PC-3 (cell line): ENCODE data around the gene RMND1. TPM values are rescaled to one million over a fixed set of nuclear protein-coding genes. Genes with fewer than 3 reads are reported as not detected.

Source experiments
- ATAC-seq: fragments of 200-7000 bp; cut with Tn5 transposase; 2 replicates; pipeline ENCODE4 v1.9.1; 2020; ENCODE audit warnings: mild to moderate bottlenecking, moderate library complexity
- BruUV-seq: library from RNA; stranded (reverse); fragments of 400-500 nt; replicated peaks from 2 replicates; lab custom pipeline; 2021; lab: Mats Ljungman, UMichigan
- CTCF ChIA-PET: fragments of 300-600 bp; sonication (Branson Sonifier 250); formaldehyde crosslinking; loops from one replicate; lab custom pipeline; 2022; ENCODE audit warnings: antibody characterized with exemption; lab: Charles Lee
- POLR2A ChIA-PET: fragments of 300-600 bp; sonication (Branson Sonifier 250); formaldehyde crosslinking; loops from one replicate; lab custom pipeline; 2022; ENCODE audit warnings: antibody characterized with exemption; ENCODE audit not compliant: unreplicated experiment; lab: Charles Lee
- DNase-seq: peaks from one replicate; pipeline ENCODE4 v3.0.0-alpha.2; 2015
- H2AFZ ChIP-seq: fragments of 300-600 bp; sonication (generic); 2 replicates; pipeline ENCODE4 v1.6.0; 2016; ENCODE audit warnings: antibody characterized with exemption, low read length
- H3F3A ChIP-seq: fragments of 300-600 bp; sonication (generic); one replicate; pipeline ENCODE4 v1.6.0; 2017; ENCODE audit warnings: antibody characterized with exemption, low read length, control low read depth, mild to moderate bottlenecking; ENCODE audit not compliant: unreplicated experiment
- H3K27ac ChIP-seq: fragments of 300-600 bp; sonication (generic); 2 replicates; pipeline ENCODE4 v1.5.1; 2016; ENCODE audit warnings: mild to moderate bottlenecking, low read length
- H3K27me3 ChIP-seq: fragments of 300-600 bp; sonication (generic); 2 replicates; pipeline ENCODE4 v1.6.1; 2016; ENCODE audit warnings: low read length, mixed read lengths
- H3K36me3 ChIP-seq: fragments of 300-600 bp; sonication (generic); 2 replicates; pipeline ENCODE4 v1.6.1; 2016; ENCODE audit warnings: low read depth, mixed run types, low read length, mixed read lengths
- H3K4me1 ChIP-seq: fragments of 300-600 bp; sonication (generic); 2 replicates; pipeline ENCODE4 v1.5.1; 2016; ENCODE audit warnings: low read length; ENCODE audit not compliant: insufficient read depth
- H3K4me2 ChIP-seq: fragments of 300-600 bp; sonication (generic); 2 replicates; pipeline ENCODE4 v1.6.0; 2016; ENCODE audit warnings: low read length
- H3K4me3 ChIP-seq: fragments of 300-600 bp; sonication (generic); 2 replicates; pipeline ENCODE4 v1.5.1; 2016; ENCODE audit warnings: mild to moderate bottlenecking, low read length, mixed read lengths
- H3K79me2 ChIP-seq: fragments of 300-600 bp; sonication (generic); 2 replicates; pipeline ENCODE4 v1.6.1; 2017; ENCODE audit warnings: low read length, mixed read lengths
- H3K9ac ChIP-seq: fragments of 300-600 bp; sonication (generic); 2 replicates; pipeline ENCODE4 v1.6.0; 2016; ENCODE audit warnings: mild to moderate bottlenecking, low read length
- H3K9me2 ChIP-seq: fragments of 300-600 bp; sonication (generic); replicated peaks from 2 replicates; pipeline ENCODE4 v1.6.1; 2016; ENCODE audit warnings: mixed run types, low read length, mixed read lengths
- H3K9me3 ChIP-seq: fragments of 300-600 bp; sonication (generic); 2 replicates; pipeline ENCODE4 v1.6.1; 2016; ENCODE audit warnings: low read length, mixed read lengths
- H4K20me1 ChIP-seq: fragments of 300-600 bp; sonication (generic); 2 replicates; pipeline ENCODE4 v1.6.1; 2016; ENCODE audit warnings: low read length, mixed read lengths
- EZH2 ChIP-seq: fragments of 300-600 bp; sonication (generic); IDR thresholded peaks from one replicate; pipeline ENCODE4 v1.6.1; 2017; ENCODE audit warnings: antibody characterized with exemption, mild to moderate bottlenecking, low read length; ENCODE audit not compliant: unreplicated experiment
- EZH2phosphoT487 ChIP-seq: fragments of 300-600 bp; sonication (generic); IDR thresholded peaks from 2 replicates; pipeline ENCODE4 v1.6.1; 2018; ENCODE audit warnings: mild to moderate bottlenecking, antibody characterized with exemption, low read length, borderline replicate concordance
- intact Hi-C: fragments of 100-400 bp; cut with micrococcal nuclease; formaldehyde crosslinking; loops from 2 replicates; pipeline ENCODE4 v1.9.0; 2023
- total RNA-seq: library from RNA; depleted of rRNA; stranded (reverse); fragments of >200 nt; gene quantifications from 2 replicates; pipeline ENCODE4 v1.2.3, GENCODE V29; 2014
- TF ChIP-seq, protein P1 (sequence below): fragments of 300-600 bp; sonication (generic); conservative IDR thresholded peaks from 2 replicates; pipeline ENCODE4 v1.5.1; 2017; ENCODE audit warnings: antibody characterized with exemption, low read depth, mild to moderate bottlenecking, low read length

Gene RMND1
- total RNA-seq, 1 experiment from 2014 or later = 20.8 TPM

DNA sequence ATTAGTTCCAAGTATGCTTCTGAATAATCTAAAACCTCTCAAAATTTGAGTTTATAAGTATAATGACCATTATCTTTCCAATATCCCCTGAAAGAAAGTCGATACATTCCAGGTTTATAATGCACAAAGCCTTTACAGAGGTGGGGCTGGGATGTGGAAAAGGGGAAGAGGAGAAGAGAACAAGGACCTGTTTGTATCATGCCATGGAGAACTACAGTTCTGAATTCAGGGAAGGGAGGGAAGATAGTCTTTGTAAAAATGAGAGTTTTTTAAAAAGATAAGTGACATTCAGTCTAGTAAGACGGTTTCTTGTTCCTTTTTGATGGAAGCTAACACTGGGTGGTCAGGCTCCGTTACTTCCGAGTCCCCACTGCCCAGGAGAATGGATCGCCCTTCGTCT, 86.7 kb downstream of the RMND1 start:
- no peaks in the 10 kb centered on the region for H3K27me3 ChIP-seq
- no peak overlapping the region for H3K4me3 ChIP-seq
- ATAC-seq = no peak
- H3K9ac ChIP-seq = no peak overlapping the region
- no peaks in the 10 kb centered on the region for H3K9me2 ChIP-seq
- H3K36me3 ChIP-seq = peaks cover 6% of the 10 kb centered on the region; the same call in 1 of the 2 replicates
- H3K27ac ChIP-seq = no peak overlapping the region
- no peaks in the 10 kb centered on the region for H4K20me1 ChIP-seq
- no peak overlapping the region for H2AFZ ChIP-seq
- DNase-seq = no peak
- POLR2A ChIA-PET = no interaction called here
- no peak overlapping the region for H3K4me2 ChIP-seq
- BruUV-seq = no TSS peak
- H3K79me2 ChIP-seq = no peaks in the 10 kb centered on the region
- no peaks in the 10 kb centered on the region for H3K4me1 ChIP-seq
- no peaks in the 10 kb centered on the region for H3K9me3 ChIP-seq
- no peaks in the 10 kb centered on the region for H3F3A ChIP-seq
- CTCF ChIA-PET = no interaction called here
- TF ChIP-seq, protein P1, sequence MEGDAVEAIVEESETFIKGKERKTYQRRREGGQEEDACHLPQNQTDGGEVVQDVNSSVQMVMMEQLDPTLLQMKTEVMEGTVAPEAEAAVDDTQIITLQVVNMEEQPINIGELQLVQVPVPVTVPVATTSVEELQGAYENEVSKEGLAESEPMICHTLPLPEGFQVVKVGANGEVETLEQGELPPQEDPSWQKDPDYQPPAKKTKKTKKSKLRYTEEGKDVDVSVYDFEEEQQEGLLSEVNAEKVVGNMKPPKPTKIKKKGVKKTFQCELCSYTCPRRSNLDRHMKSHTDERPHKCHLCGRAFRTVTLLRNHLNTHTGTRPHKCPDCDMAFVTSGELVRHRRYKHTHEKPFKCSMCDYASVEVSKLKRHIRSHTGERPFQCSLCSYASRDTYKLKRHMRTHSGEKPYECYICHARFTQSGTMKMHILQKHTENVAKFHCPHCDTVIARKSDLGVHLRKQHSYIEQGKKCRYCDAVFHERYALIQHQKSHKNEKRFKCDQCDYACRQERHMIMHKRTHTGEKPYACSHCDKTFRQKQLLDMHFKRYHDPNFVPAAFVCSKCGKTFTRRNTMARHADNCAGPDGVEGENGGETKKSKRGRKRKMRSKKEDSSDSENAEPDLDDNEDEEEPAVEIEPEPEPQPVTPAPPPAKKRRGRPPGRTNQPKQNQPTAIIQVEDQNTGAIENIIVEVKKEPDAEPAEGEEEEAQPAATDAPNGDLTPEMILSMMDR = no peak
- TF ChIP-seq EZH2 (no peak), EZH2phosphoT487 (no peak)
- intact Hi-C loops = no loop called here

DNA sequence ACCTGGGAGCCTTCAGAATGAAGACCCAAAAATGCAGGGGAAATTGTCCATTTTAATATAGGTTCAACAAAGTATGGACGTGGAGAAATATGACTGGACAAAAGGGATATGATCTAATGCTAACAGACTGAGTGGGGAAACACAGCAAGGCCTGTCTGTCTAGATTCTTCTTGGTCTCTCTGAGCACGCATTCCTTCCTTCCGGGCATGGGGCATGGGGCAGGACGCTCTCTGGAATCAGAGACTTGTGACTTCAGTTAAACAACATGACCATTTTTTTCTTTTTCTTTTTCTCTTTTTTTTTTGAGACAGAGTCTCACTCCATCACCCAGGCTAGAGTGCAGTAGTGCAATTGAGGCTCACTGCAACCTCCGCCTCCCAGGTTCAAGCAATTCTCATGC, 92.4 kb downstream of the RMND1 start:
- H3K27ac ChIP-seq = no peak overlapping the region
- no peaks in the 10 kb centered on the region for H3K9me3 ChIP-seq
- no peaks in the 10 kb centered on the region for H3F3A ChIP-seq
- no peaks in the 10 kb centered on the region for H3K9me2 ChIP-seq
- DNase-seq = no peak
- POLR2A ChIA-PET = no interaction called here
- H3K9ac ChIP-seq = no peak overlapping the region
- no peaks in the 10 kb centered on the region for H3K79me2 ChIP-seq
- H3K36me3 ChIP-seq = peaks cover 19% of the 10 kb centered on the region
- intact Hi-C loops = no loop called here
- BruUV-seq = no TSS peak
- H2AFZ ChIP-seq = no peak overlapping the region
- H3K4me3 ChIP-seq = no peak overlapping the region
- H3K4me2 ChIP-seq = no peak overlapping the region
- no peaks in the 10 kb centered on the region for H4K20me1 ChIP-seq
- TF ChIP-seq, protein P1 = no peak
- CTCF ChIA-PET = no interaction called here
- H3K27me3 ChIP-seq = no peaks in the 10 kb centered on the region
- ATAC-seq = no peak
- H3K4me1 ChIP-seq = no peaks in the 10 kb centered on the region

GRCh38 chr6:151358475-151358874, 93.5 kb downstream of the RMND1 start:
- Histone ChIP-seq H3K4me2 (no peak overlapping the region), H3K36me3 (peaks cover 23% of the 10 kb centered on the region), H3K79me2 (no peaks in the 10 kb centered on the region), H3K4me3 (no peak overlapping the region), H3F3A (no peaks in the 10 kb centered on the region), H3K27ac (no peak overlapping the region), H3K9me3 (no peaks in the 10 kb centered on the region), H3K27me3 (no peaks in the 10 kb centered on the region), H3K4me1 (no peaks in the 10 kb centered on the region), H4K20me1 (no peaks in the 10 kb centered on the region), H3K9me2 (no peaks in the 10 kb centered on the region), H2AFZ (no peak overlapping the region), H3K9ac (no peak overlapping the region)
- CTCF ChIA-PET = no interaction called here
- no peak for ATAC-seq
- DNase-seq = no peak
- TF ChIP-seq EZH2phosphoT487 (no peak), EZH2 (no peak)
- TF ChIP-seq, protein P1 = no peak
- POLR2A ChIA-PET = no interaction called here
- no TSS peak for BruUV-seq
- intact Hi-C loops = no loop called here
